A549 (cell line): ENCODE data around the gene ZNF385D. TPM values are rescaled to one million over a fixed set of nuclear protein-coding genes. Genes with fewer than 3 reads are reported as not detected.

Experiments used
- ATAC-seq, 2 experiments: fragments of 200-7000 bp in 1 of 2; fragments of >200 bp in 1 of 2; cut with Nextera tagmentation in 1 of 2; cut with Tn5 transposase in 1 of 2; 3 replicates each; pipeline versions ENCODE4 v1.8.0 to v1.9.1; 2018 to 2020; ENCODE audit warnings: mild to moderate bottlenecking in 1 of 2, moderate library complexity in 1 of 2
- CTCF ChIA-PET: fragments of 300-600 bp; sonication (Branson Sonifier 250); formaldehyde crosslinking; extraction: SDS; loops from one replicate; lab custom pipeline; 2021; ENCODE audit warnings: antibody characterized with exemption, inconsistent platforms; lab: Yijun Ruan, JAX
- POLR2A ChIA-PET: fragments of 350-600 bp; formaldehyde crosslinking; extraction: SDS; loops from one replicate; lab custom pipeline; 2021; ENCODE audit warnings: antibody characterized with exemption, inconsistent platforms; lab: Yijun Ruan, JAX
- DNase-seq, 2 experiments: peaks; one replicate each; pipeline versions ENCODE4 v3.0.0 to v3.0.0-alpha.2; 2011 to 2016; ENCODE audit warnings: low read depth in 1 of 2, low spot score in 1 of 2
- FAIRE-seq: peaks from 2 replicates; lab custom pipeline; 2011; peaks lifted over from hg19 to GRCh38; lab: Jason Lieb, UNC
- H3K27ac ChIP-seq, 2 experiments: fragments of >200 bp; sonication (Bioruptor Twin); formaldehyde crosslinking; 3 replicates each; pipeline ENCODE4 v1.5.1; 2016 to 2017
- H3K4me1 ChIP-seq: fragments of >200 bp; sonication (Bioruptor Twin); formaldehyde crosslinking; 3 replicates; pipeline ENCODE4 v1.6.1; 2016
- H3K4me2 ChIP-seq: fragments of >200 bp; sonication (Bioruptor Twin); formaldehyde crosslinking; 3 replicates; pipeline ENCODE4 v1.6.1; 2016
- H3K4me3 ChIP-seq: fragments of >200 bp; sonication (Bioruptor Twin); formaldehyde crosslinking; 3 replicates; pipeline ENCODE4 v1.5.1; 2016
- H3K9me3 ChIP-seq: fragments of >200 bp; sonication (Bioruptor Twin); formaldehyde crosslinking; 3 replicates; pipeline ENCODE4 v1.6.1; 2016
- CBX8 ChIP-seq: fragments of 200-600 bp; sonication (generic); IDR thresholded peaks from 2 replicates; pipeline ENCODE4 v1.6.1; 2016
- EHMT2 ChIP-seq: fragments of 200-600 bp; sonication (generic); IDR thresholded peaks from 2 replicates; pipeline ENCODE4 v1.6.1; 2016; ENCODE audit warnings: antibody characterized with exemption, low read depth, mild to moderate bottlenecking, moderate library complexity
- FOSB ChIP-seq: fragments of 250-450 bp; sonication (Bioruptor Pico); IDR thresholded peaks from 2 replicates; pipeline ENCODE4 v1.5.0; 2020; ENCODE audit warnings: mild to moderate bottlenecking, moderate library complexity
- FOXS1 ChIP-seq: fragments of 250-450 bp; sonication (Bioruptor Pico); IDR thresholded peaks from 2 replicates; pipeline ENCODE4 v1.5.0; 2020; ENCODE audit warnings: mild to moderate bottlenecking, moderate library complexity
- HEYL ChIP-seq: fragments of 250-450 bp; sonication (Bioruptor Pico); IDR thresholded peaks from 2 replicates; pipeline ENCODE4 v1.8.0; 2021; ENCODE audit warnings: mild to moderate bottlenecking, moderate library complexity
- JUNB ChIP-seq: fragments of >200 bp; sonication (Bioruptor Twin); formaldehyde crosslinking; IDR thresholded peaks from 2 replicates; pipeline ENCODE4 v1.6.1; 2016
- KDM1A ChIP-seq: fragments of 200-600 bp; sonication (generic); IDR thresholded peaks from 2 replicates; pipeline ENCODE4 v1.6.1; 2016; ENCODE audit warnings: low read depth, mild to moderate bottlenecking
- NFE2L2 ChIP-seq: fragments of 150-350 bp; conservative IDR thresholded peaks from 2 replicates; pipeline ENCODE4 v1.6.1; 2014; ENCODE audit warnings: low read length
- PHF8 ChIP-seq: fragments of 200-600 bp; sonication (generic); IDR thresholded peaks from 2 replicates; pipeline ENCODE4 v1.6.1; 2016; ENCODE audit warnings: low read depth, mild to moderate bottlenecking, antibody characterized with exemption, moderate library complexity, borderline replicate concordance
- RCOR1 ChIP-seq: fragments of 150-350 bp; IDR thresholded peaks from 2 replicates; pipeline ENCODE4 v1.6.1; 2014; ENCODE audit warnings: antibody characterized with exemption, low read length, low read depth
- RNF2 ChIP-seq: fragments of 200-600 bp; sonication (generic); IDR thresholded peaks from 2 replicates; pipeline ENCODE4 v1.6.1; 2016; ENCODE audit warnings: low read depth, mild to moderate bottlenecking, antibody characterized with exemption, moderate library complexity, borderline replicate concordance
- TP53 ChIP-seq: fragments of 250-450 bp; sonication (Bioruptor Pico); IDR thresholded peaks from 2 replicates; pipeline ENCODE4 v1.5.0; 2021; ENCODE audit warnings: mild to moderate bottlenecking, moderate library complexity
- WGBS: methylation state at CpG from one replicate; pipeline ENCODE4 v1.1.6; 2017; ENCODE audit errors: missing lambda C conversion rate; 5-methylcytosine and 5-hydroxymethylcytosine counted together
- polyA plus RNA-seq, 4 experiments: library from polyadenylated mRNA; depleted of rRNA in 3 of 4; stranded (reverse); fragments of >200 nt; fragmentation: RNase III in 1 of 4; extraction: RNeasy Plus Mini Kit Qiagen cat#74134 plus additional on column Dnase treatment in 1 of 4; gene quantifications; 2 replicates in 3 of 4; 3 replicates in 1 of 4; pipeline ENCODE4 v1.2.3, GENCODE V29; 2011 to 2017
- TF ChIP-seq, protein P1 (sequence below): fragments of 150-350 bp; IDR thresholded peaks from 2 replicates; pipeline ENCODE4 v1.6.1; 2014; ENCODE audit warnings: low read depth, mild to moderate bottlenecking, low read length
- TF ChIP-seq, protein P2 (sequence below): fragments of >200 bp; sonication (Bioruptor Twin); formaldehyde crosslinking; IDR thresholded peaks from 3 replicates; pipeline ENCODE4 v1.6.1; 2016
- TF ChIP-seq, protein P3 (sequence below): fragments of >200 bp; sonication (Bioruptor Twin); formaldehyde crosslinking; IDR thresholded peaks from 3 replicates; pipeline ENCODE4 v1.5.1; 2016

The ZNF385D gene
- polyA plus RNA-seq, 2 of the 4 experiments (the other 2 are of a cell fraction) = not detected

DNA sequence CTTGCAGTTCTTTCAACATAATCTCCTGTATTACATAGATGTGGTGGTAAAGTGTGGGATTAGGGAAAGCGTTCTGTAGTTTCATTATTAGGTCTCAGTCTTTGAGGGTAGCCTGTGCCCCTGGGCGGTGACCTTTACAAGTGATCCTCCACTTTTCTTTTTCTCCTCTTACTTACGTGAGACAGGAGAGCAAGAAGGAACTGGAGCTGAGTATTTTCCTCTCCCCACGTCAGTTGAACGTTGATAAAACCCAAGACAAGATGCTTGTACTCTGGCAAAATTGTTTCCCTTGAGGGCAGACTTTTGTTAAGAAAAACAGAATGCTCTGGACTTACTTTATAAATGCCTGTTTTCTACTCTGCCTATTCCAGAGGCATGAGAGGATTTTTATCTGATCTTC, 378.7 kb downstream of the ZNF385D start:
- no peak for FAIRE-seq
- H3K4me3 ChIP-seq = no peak overlapping the region
- 2% methylated on average over 5 of the region's 5 CpGs for WGBS
- TF ChIP-seq, protein P1, sequence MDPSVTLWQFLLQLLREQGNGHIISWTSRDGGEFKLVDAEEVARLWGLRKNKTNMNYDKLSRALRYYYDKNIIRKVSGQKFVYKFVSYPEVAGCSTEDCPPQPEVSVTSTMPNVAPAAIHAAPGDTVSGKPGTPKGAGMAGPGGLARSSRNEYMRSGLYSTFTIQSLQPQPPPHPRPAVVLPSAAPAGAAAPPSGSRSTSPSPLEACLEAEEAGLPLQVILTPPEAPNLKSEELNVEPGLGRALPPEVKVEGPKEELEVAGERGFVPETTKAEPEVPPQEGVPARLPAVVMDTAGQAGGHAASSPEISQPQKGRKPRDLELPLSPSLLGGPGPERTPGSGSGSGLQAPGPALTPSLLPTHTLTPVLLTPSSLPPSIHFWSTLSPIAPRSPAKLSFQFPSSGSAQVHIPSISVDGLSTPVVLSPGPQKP = no peak
- no peak for TF ChIP-seq CBX8
- TF ChIP-seq, protein P2, sequence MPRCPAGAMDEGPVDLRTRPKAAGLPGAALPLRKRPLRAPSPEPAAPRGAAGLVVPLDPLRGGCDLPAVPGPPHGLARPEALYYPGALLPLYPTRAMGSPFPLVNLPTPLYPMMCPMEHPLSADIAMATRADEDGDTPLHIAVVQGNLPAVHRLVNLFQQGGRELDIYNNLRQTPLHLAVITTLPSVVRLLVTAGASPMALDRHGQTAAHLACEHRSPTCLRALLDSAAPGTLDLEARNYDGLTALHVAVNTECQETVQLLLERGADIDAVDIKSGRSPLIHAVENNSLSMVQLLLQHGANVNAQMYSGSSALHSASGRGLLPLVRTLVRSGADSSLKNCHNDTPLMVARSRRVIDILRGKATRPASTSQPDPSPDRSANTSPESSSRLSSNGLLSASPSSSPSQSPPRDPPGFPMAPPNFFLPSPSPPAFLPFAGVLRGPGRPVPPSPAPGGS = no peak
- no peak for TF ChIP-seq HEYL
- TF ChIP-seq KDM1A = no peak
- no peak for TF ChIP-seq RNF2
- no peak for TF ChIP-seq NFE2L2
- TF ChIP-seq JUNB = no peak
- TF ChIP-seq TP53 = no peak
- TF ChIP-seq FOSB (CRISPR knock-in tag) = no peak
- no peak for TF ChIP-seq FOXS1 (CRISPR knock-in tag)
- no peak for TF ChIP-seq EHMT2
- no peak for TF ChIP-seq RCOR1
- TF ChIP-seq PHF8 = no peak
- TF ChIP-seq, protein P3, sequence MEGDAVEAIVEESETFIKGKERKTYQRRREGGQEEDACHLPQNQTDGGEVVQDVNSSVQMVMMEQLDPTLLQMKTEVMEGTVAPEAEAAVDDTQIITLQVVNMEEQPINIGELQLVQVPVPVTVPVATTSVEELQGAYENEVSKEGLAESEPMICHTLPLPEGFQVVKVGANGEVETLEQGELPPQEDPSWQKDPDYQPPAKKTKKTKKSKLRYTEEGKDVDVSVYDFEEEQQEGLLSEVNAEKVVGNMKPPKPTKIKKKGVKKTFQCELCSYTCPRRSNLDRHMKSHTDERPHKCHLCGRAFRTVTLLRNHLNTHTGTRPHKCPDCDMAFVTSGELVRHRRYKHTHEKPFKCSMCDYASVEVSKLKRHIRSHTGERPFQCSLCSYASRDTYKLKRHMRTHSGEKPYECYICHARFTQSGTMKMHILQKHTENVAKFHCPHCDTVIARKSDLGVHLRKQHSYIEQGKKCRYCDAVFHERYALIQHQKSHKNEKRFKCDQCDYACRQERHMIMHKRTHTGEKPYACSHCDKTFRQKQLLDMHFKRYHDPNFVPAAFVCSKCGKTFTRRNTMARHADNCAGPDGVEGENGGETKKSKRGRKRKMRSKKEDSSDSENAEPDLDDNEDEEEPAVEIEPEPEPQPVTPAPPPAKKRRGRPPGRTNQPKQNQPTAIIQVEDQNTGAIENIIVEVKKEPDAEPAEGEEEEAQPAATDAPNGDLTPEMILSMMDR = no peak
- TF ChIP-seq, all 56 proteins: peak for 0
- ATAC-seq (no peak), DNase-seq (no peak)
- CTCF ChIA-PET = no interaction called here
- Histone ChIP-seq H3K4me2 (no peak overlapping the region), H3K27ac (no peak overlapping the region), H3K4me1 (no peaks in the 10 kb centered on the region), H3K9me3 (no peaks in the 10 kb centered on the region)
- POLR2A ChIA-PET = no interaction called here
